IMR-90 (cell line): ENCODE results near the gene XRCC5. TPM values are rescaled to one million over a fixed set of nuclear protein-coding genes. Genes with fewer than 3 reads are reported as not detected.

ENCODE experiments used
- ATAC-seq: fragments of 200-7000 bp; cut with Tn5 transposase; 2 replicates; pipeline ENCODE4 v1.9.1; 2020; ENCODE audit warnings: low read depth, mild to moderate bottlenecking, moderate library complexity
- BruUV-seq: library from RNA; stranded (reverse); fragments of 400-500 nt; replicated peaks from 2 replicates; lab custom pipeline; 2021; lab: Mats Ljungman, UMichigan
- CTCF ChIA-PET: fragments of 300-600 bp; formaldehyde crosslinking; extraction: SDS; loops from one replicate; lab custom pipeline; 2021; ENCODE audit warnings: antibody characterized with exemption; lab: Yijun Ruan, JAX
- POLR2A ChIA-PET: fragments of 300-600 bp; sonication (Branson Sonifier 250); formaldehyde crosslinking; loops from one replicate; lab custom pipeline; 2022; ENCODE audit warnings: antibody characterized with exemption; ENCODE audit not compliant: unreplicated experiment; lab: Charles Lee
- DNase-seq: peaks from one replicate; pipeline ENCODE4 v3.0.0; 2013
- H2AFZ ChIP-seq: replicated peaks from 2 replicates; pipeline ENCODE3; 2013; ENCODE audit warnings: low read length, mild to moderate bottlenecking; ENCODE audit not compliant: poor library complexity
- H2AK5ac ChIP-seq: 2 replicates; pipeline ENCODE4 v1.6.1; 2013; ENCODE audit warnings: low read depth, low read length, inconsistent platforms
- H2AK9ac ChIP-seq: replicated peaks from 2 replicates; pipeline ENCODE3; 2013; ENCODE audit warnings: mild to moderate bottlenecking, low read depth, low read length, moderate library complexity; ENCODE audit not compliant: poor library complexity
- H2BK120ac ChIP-seq: 2 replicates; pipeline ENCODE4 v1.6.1; 2013; ENCODE audit warnings: low read depth, low read length, inconsistent platforms
- H2BK15ac ChIP-seq: 3 replicates; pipeline ENCODE4 v1.6.1; 2013; ENCODE audit warnings: low read depth, low read length, inconsistent platforms
- H2BK20ac ChIP-seq: 2 replicates; pipeline ENCODE4 v1.6.1; 2013; ENCODE audit warnings: low read depth, mild to moderate bottlenecking, inconsistent platforms, low read length, moderate library complexity
- H2BK5ac ChIP-seq: 2 replicates; pipeline ENCODE4 v1.6.1; 2013; ENCODE audit warnings: mild to moderate bottlenecking, low read depth, low read length, inconsistent platforms; ENCODE audit not compliant: poor library complexity, severe bottlenecking
- H3K14ac ChIP-seq: replicated peaks from 2 replicates; pipeline ENCODE4 v1.6.1; 2013; ENCODE audit warnings: low read depth, low read length, inconsistent platforms
- H3K18ac ChIP-seq: 2 replicates; pipeline ENCODE4 v1.6.1; 2013; ENCODE audit warnings: low read depth, low read length, control low read depth
- H3K23ac ChIP-seq: 2 replicates; pipeline ENCODE4 v1.6.1; 2013; ENCODE audit warnings: low read depth, low read length, inconsistent platforms
- H3K27ac ChIP-seq: 2 replicates; pipeline ENCODE4 v1.5.1; 2013; ENCODE audit warnings: mild to moderate bottlenecking, control low read depth, low read length; ENCODE audit not compliant: insufficient read depth
- H3K27me3 ChIP-seq: 2 replicates; pipeline ENCODE4 v1.6.1; 2013; ENCODE audit warnings: low read length; ENCODE audit not compliant: control insufficient read depth, insufficient read depth
- H3K36me3 ChIP-seq: 2 replicates; pipeline ENCODE4 v1.6.1; 2013; ENCODE audit warnings: low read length, mixed read lengths; ENCODE audit not compliant: control insufficient read depth, insufficient read depth
- H3K4ac ChIP-seq: 2 replicates; pipeline ENCODE4 v1.6.1; 2013; ENCODE audit warnings: low read depth, low read length, inconsistent platforms
- H3K4me1 ChIP-seq: 2 replicates; pipeline ENCODE4 v1.6.1; 2013; ENCODE audit warnings: low read length, mixed read lengths; ENCODE audit not compliant: control insufficient read depth, insufficient read depth
- H3K4me2 ChIP-seq: 2 replicates; pipeline ENCODE4 v1.6.1; 2013; ENCODE audit warnings: low read depth, mild to moderate bottlenecking, control low read depth, low read length, moderate library complexity
- H3K4me3 ChIP-seq: 2 replicates; pipeline ENCODE4 v1.5.1; 2013; ENCODE audit warnings: low read depth, mild to moderate bottlenecking, control low read depth, low read length, moderate library complexity; ENCODE audit not compliant: insufficient read depth
- H3K56ac ChIP-seq: 2 replicates; pipeline ENCODE4 v1.6.1; 2013; ENCODE audit warnings: low read length, inconsistent platforms; ENCODE audit not compliant: insufficient read depth; ENCODE audit errors: extremely low read depth
- H3K79me1 ChIP-seq, 2 experiments: 2 replicates each; pipeline ENCODE4 v1.6.1; 2013; ENCODE audit warnings: low read length in 2 of 2, inconsistent platforms in 1 of 2, low read depth in 1 of 2
- H3K9ac ChIP-seq: 2 replicates; pipeline ENCODE4 v1.6.1; 2013; ENCODE audit warnings: low read depth, low read length, control low read depth
- H3K9me1 ChIP-seq: 2 replicates; pipeline ENCODE4 v1.6.1; 2013; ENCODE audit warnings: low read length, inconsistent platforms; ENCODE audit not compliant: insufficient read depth
- H3K9me3 ChIP-seq: 2 replicates; pipeline ENCODE4 v1.6.1; 2013; ENCODE audit warnings: low read length; ENCODE audit not compliant: control insufficient read depth, insufficient read depth
- H4K20me1 ChIP-seq: 2 replicates; pipeline ENCODE4 v1.6.1; 2013; ENCODE audit warnings: low read length, inconsistent platforms; ENCODE audit not compliant: insufficient read depth
- H4K5ac ChIP-seq: 2 replicates; pipeline ENCODE4 v1.6.1; 2013; ENCODE audit warnings: mild to moderate bottlenecking, low read depth, low read length, control low read depth
- H4K8ac ChIP-seq, 2 experiments: 2 replicates each; pipeline ENCODE4 v1.6.1; 2013; ENCODE audit warnings: low read depth in 2 of 2, low read length in 2 of 2, control low read depth in 1 of 2, inconsistent platforms in 1 of 2
- H4K91ac ChIP-seq: 2 replicates; pipeline ENCODE4 v1.6.1; 2013; ENCODE audit warnings: low read depth, low read length, inconsistent platforms; ENCODE audit not compliant: insufficient read depth
- CEBPB ChIP-seq: IDR thresholded peaks from 2 replicates; pipeline ENCODE4 v1.6.1; 2012; ENCODE audit warnings: low read depth, low read length, improper control_type of control experiment
- MAFK ChIP-seq: IDR thresholded peaks from 2 replicates; pipeline ENCODE4 v1.6.1; 2012; ENCODE audit warnings: low read depth, low read length, improper control_type of control experiment
- RFX5 ChIP-seq: IDR thresholded peaks from 2 replicates; pipeline ENCODE4 v1.8.0; 2012; ENCODE audit warnings: low read depth, mild to moderate bottlenecking, low read length, moderate library complexity
- WGBS, 2 experiments: methylation state at CpG; one replicate each; pipeline versions ENCODE4 v1.1.5 to v1.1.7; 2013; ENCODE audit warnings: missing lambda C conversion rate in 2 of 2; ENCODE audit not compliant: insufficient read length in 1 of 2; ENCODE audit errors: extremely low coverage in 2 of 2; 5-methylcytosine and 5-hydroxymethylcytosine counted together
- dilution Hi-C: fragments of 300-500 bp; cut with HindIII; formaldehyde crosslinking; loops from one replicate; pipeline ENCODE4 v1.14.3; 2018; ENCODE audit warnings: low sequenced_read_pairs; ENCODE audit not compliant: unreplicated experiment
- in situ Hi-C: fragments of 300-500 bp; cut with MboI; formaldehyde crosslinking; loops from 3 replicates; pipeline ENCODE4 v1.14.3; 2019; ENCODE audit warnings: low sequenced_read_pairs, inconsistent platforms, mixed read lengths
- intact Hi-C: fragments of 100-400 bp; cut with micrococcal nuclease; formaldehyde crosslinking; loops from 2 replicates; pipeline ENCODE4 v1.10.0; 2022
- polyA plus RNA-seq, 3 experiments: library from polyadenylated mRNA; depleted of rRNA; stranded (reverse); fragments of >200 nt; gene quantifications; 2 replicates each; pipeline ENCODE4 v1.2.3, GENCODE V29; 2012; ENCODE audit warnings: low replicate concordance in 1 of 3
- total RNA-seq: library from RNA; depleted of rRNA; stranded (reverse); fragments of >200 nt; gene quantifications from 2 replicates; pipeline ENCODE4 v1.2.3, GENCODE V29; 2012
- TF ChIP-seq, protein P1 (sequence below): conservative IDR thresholded peaks from 2 replicates; pipeline ENCODE4 v1.5.1; 2012; ENCODE audit warnings: mild to moderate bottlenecking, low read depth, low read length, improper control_type of control experiment
- TF ChIP-seq, protein P2 (sequence below): fragments of 150-350 bp; IDR thresholded peaks from 2 replicates; pipeline ENCODE4 v1.6.1; 2016; ENCODE audit warnings: low read depth, mild to moderate bottlenecking, low read length, moderate library complexity, borderline replicate concordance

The XRCC5 gene
- total and polyA plus RNA-seq, 2 of the 4 experiments (the other 2 are of a cell fraction): 144 to 509 TPM

DNA sequence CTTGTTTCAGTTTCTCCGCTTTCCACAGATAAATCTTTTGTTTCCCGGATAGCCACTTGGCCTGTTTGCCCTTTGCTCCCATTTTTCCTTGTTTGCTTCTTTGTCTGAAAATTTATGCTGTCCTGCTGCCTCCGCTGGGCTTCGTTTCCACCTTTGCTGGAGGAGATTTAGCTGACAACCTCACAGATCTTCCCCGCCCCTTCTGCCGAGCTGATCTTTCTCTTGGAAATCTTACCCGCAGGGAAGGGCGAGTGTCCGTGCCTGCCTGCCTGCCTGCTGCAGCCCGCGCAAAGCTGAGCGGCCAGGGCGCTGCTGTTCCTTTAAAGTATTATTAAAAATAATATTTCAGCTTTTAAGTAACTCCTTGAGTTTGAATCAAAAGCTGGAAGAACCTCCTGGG, 1.4 kb upstream of the XRCC5 start:
- peak overlapping the region; percentile 47; the same call in 1 of the 2 replicates for H4K5ac ChIP-seq
- H3K4ac ChIP-seq: no peak overlapping the region
- CTCF ChIA-PET: interaction anchor here (0.6 kb wide), 1 partner anchor 337 kb away, joined by 4 read pairs; no protein-coding TSS in a partner anchor
- ATAC-seq: no peak
- H3K27me3 ChIP-seq: no peaks in the 10 kb centered on the region
- no peak for DNase-seq
- H4K8ac ChIP-seq: peak overlapping the region; percentile 40 to 80; a peak in 3 of 4 replicates
- WGBS, 2 experiments: 56% methylated on average over 3 of the region's 13 CpGs; no CpG with 5 or more reads in 1 of the 2 experiments
- no peak overlapping the region for H2AK9ac ChIP-seq
- intact Hi-C loops: loop anchor here (2.0 kb wide), 1 partner anchor 75 kb away; no protein-coding TSS in a partner anchor
- TF ChIP-seq RFX5 (no peak), MAFK (no peak), CEBPB (no peak)
- TF ChIP-seq, protein P1, sequence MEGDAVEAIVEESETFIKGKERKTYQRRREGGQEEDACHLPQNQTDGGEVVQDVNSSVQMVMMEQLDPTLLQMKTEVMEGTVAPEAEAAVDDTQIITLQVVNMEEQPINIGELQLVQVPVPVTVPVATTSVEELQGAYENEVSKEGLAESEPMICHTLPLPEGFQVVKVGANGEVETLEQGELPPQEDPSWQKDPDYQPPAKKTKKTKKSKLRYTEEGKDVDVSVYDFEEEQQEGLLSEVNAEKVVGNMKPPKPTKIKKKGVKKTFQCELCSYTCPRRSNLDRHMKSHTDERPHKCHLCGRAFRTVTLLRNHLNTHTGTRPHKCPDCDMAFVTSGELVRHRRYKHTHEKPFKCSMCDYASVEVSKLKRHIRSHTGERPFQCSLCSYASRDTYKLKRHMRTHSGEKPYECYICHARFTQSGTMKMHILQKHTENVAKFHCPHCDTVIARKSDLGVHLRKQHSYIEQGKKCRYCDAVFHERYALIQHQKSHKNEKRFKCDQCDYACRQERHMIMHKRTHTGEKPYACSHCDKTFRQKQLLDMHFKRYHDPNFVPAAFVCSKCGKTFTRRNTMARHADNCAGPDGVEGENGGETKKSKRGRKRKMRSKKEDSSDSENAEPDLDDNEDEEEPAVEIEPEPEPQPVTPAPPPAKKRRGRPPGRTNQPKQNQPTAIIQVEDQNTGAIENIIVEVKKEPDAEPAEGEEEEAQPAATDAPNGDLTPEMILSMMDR: no peak
- TF ChIP-seq, protein P2, sequence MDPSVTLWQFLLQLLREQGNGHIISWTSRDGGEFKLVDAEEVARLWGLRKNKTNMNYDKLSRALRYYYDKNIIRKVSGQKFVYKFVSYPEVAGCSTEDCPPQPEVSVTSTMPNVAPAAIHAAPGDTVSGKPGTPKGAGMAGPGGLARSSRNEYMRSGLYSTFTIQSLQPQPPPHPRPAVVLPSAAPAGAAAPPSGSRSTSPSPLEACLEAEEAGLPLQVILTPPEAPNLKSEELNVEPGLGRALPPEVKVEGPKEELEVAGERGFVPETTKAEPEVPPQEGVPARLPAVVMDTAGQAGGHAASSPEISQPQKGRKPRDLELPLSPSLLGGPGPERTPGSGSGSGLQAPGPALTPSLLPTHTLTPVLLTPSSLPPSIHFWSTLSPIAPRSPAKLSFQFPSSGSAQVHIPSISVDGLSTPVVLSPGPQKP: no peak
- H4K20me1 ChIP-seq: peaks cover 5% of the 10 kb centered on the region; the same call in 1 of the 2 replicates
- H3K56ac ChIP-seq: no peak overlapping the region
- no peak overlapping the region for H3K27ac ChIP-seq
- peaks cover 0 to 17% of the 10 kb centered on the region in 2 experiments; a peak in 3 of 4 replicates for H3K79me1 ChIP-seq
- no peak overlapping the region for H3K23ac ChIP-seq
- H3K4me2 ChIP-seq: no peak overlapping the region
- no TSS peak for BruUV-seq
- H2BK5ac ChIP-seq: no peak overlapping the region
- H4K91ac ChIP-seq: 0 out of 2 replicates have a peak overlapping the region, but pooled peaks have one; percentile 35
- POLR2A ChIA-PET: no interaction called here
- no peak overlapping the region for H2AK5ac ChIP-seq
- peaks cover 8% of the 10 kb centered on the region for H3K36me3 ChIP-seq
- peak overlapping the region; percentile 71 for H2AFZ ChIP-seq
- no peak overlapping the region for H2BK120ac ChIP-seq
- H3K9ac ChIP-seq: 0 out of 2 replicates have a peak overlapping the region, but pooled peaks have one; percentile 13
- H3K9me1 ChIP-seq: no peaks in the 10 kb centered on the region
- 0 out of 2 replicates have a peak, but pooled peaks cover 2% of the 10 kb centered on the region for H3K4me1 ChIP-seq
- no peak overlapping the region for H3K18ac ChIP-seq
- no peaks in the 10 kb centered on the region for H3K9me3 ChIP-seq
- in situ Hi-C loops: no loop called here
- no peak overlapping the region for H2BK20ac ChIP-seq
- no peak overlapping the region for H3K14ac ChIP-seq
- dilution Hi-C loops: no loop called here
- H2BK15ac ChIP-seq: no peak overlapping the region
- no peak overlapping the region for H3K4me3 ChIP-seq
